Mesenchymal stem cell (in vitro differentiated cells and primary cell): Measurements from ENCODE around the gene AHCYL1.
A peak's percentile ranks its signal among the peaks of the same experiment; 100 is the strongest.
"Not testable (repeated sequence)": the region's sequence is repeated elsewhere in the genome, so short reads cannot be mapped to it uniquely, and the experiment has no call there.

Source experiments
- DNase-seq: peaks from one replicate; pipeline ENCODE4 v3.0.0-alpha.2; 2013
- H2AFZ ChIP-seq: one replicate; pipeline ENCODE4 v1.6.1; 2013; ENCODE audit warnings: low read depth, mild to moderate bottlenecking, control low read depth, inconsistent platforms, low read length, moderate library complexity
- H2AK5ac ChIP-seq: 2 replicates; pipeline ENCODE4 v1.6.1; 2013; ENCODE audit warnings: low read length, moderate library complexity, mild to moderate bottlenecking, inconsistent platforms; ENCODE audit not compliant: severe bottlenecking
- H2BK120ac ChIP-seq: one replicate; pipeline ENCODE4 v1.6.1; 2013; ENCODE audit warnings: low read depth, mild to moderate bottlenecking, inconsistent platforms, low read length, moderate library complexity
- H2BK12ac ChIP-seq, 2 experiments: one replicate each; pipeline ENCODE4 v1.6.1; 2013; ENCODE audit warnings: inconsistent platforms in 2 of 2, low read length in 2 of 2, mild to moderate bottlenecking in 2 of 2, moderate library complexity in 2 of 2, control low read depth in 1 of 2
- H2BK15ac ChIP-seq: one replicate; pipeline ENCODE4 v1.6.1; 2013; ENCODE audit warnings: mild to moderate bottlenecking, low read depth, inconsistent platforms; ENCODE audit not compliant: poor library complexity, severe bottlenecking
- H2BK5ac ChIP-seq: 2 replicates; pipeline ENCODE4 v1.6.1; 2013; ENCODE audit warnings: low read depth, mild to moderate bottlenecking, low read length, control low read depth, inconsistent platforms; ENCODE audit not compliant: poor library complexity, severe bottlenecking
- H3K14ac ChIP-seq, 2 experiments: one replicate each; pipeline ENCODE4 v1.6.1; 2013; ENCODE audit warnings: inconsistent platforms in 2 of 2, low read length in 2 of 2, control low read depth in 1 of 2, mild to moderate bottlenecking in 1 of 2, moderate library complexity in 1 of 2
- H3K18ac ChIP-seq, 2 experiments: one replicate each; pipeline ENCODE4 v1.6.1; 2013; ENCODE audit warnings: inconsistent platforms in 2 of 2, low read length in 2 of 2, control low read depth in 1 of 2, low read depth in 1 of 2, mild to moderate bottlenecking in 1 of 2
- H3K23ac ChIP-seq, 2 experiments: one replicate each; pipeline ENCODE4 v1.6.1; 2013; ENCODE audit warnings: inconsistent platforms in 2 of 2, low read length in 2 of 2, mild to moderate bottlenecking in 2 of 2, moderate library complexity in 2 of 2, control low read depth in 1 of 2
- H3K27ac ChIP-seq: 2 replicates; pipeline ENCODE4 v1.5.1; 2013; ENCODE audit warnings: mild to moderate bottlenecking, moderate library complexity, low read length, control low read depth, inconsistent platforms; ENCODE audit not compliant: poor library complexity, severe bottlenecking
- H3K27me3 ChIP-seq, 2 experiments: 2 replicates each; pipeline versions ENCODE4 v1.6.1 to v1.7.0; 2013; ENCODE audit warnings: low read length in 2 of 2, mild to moderate bottlenecking in 2 of 2, moderate library complexity in 2 of 2, control low read depth in 1 of 2, inconsistent platforms in 1 of 2; ENCODE audit not compliant: control insufficient read depth in 1 of 2, insufficient read depth in 1 of 2
- H3K36me3 ChIP-seq, 2 experiments: 2 replicates each; pipeline versions ENCODE4 v1.6.1 to v1.7.0; 2013; ENCODE audit warnings: low read length in 2 of 2, control low read depth in 1 of 2, inconsistent platforms in 1 of 2, low read depth in 1 of 2, mild to moderate bottlenecking in 1 of 2; ENCODE audit not compliant: insufficient read depth in 2 of 2, control insufficient read depth in 1 of 2
- H3K4ac ChIP-seq, 2 experiments: one replicate each; pipeline ENCODE4 v1.6.1; 2013; ENCODE audit warnings: inconsistent platforms in 2 of 2, low read length in 2 of 2, mild to moderate bottlenecking in 2 of 2, moderate library complexity in 2 of 2, control low read depth in 1 of 2, low read depth in 1 of 2
- H3K4me1 ChIP-seq: 2 replicates; pipeline ENCODE4 v1.6.1; 2013; ENCODE audit warnings: low read depth, low read length, control low read depth; ENCODE audit not compliant: control insufficient read depth, insufficient read depth
- H3K4me2 ChIP-seq: 2 replicates; pipeline ENCODE4 v1.6.1; 2013; ENCODE audit warnings: low read length, mild to moderate bottlenecking, inconsistent platforms; ENCODE audit not compliant: poor library complexity, severe bottlenecking
- H3K4me3 ChIP-seq, 2 experiments: 2 replicates each; pipeline versions ENCODE4 v1.5.1 to v1.7.0; 2013; ENCODE audit warnings: low read length in 2 of 2, mild to moderate bottlenecking in 2 of 2, control low read depth in 1 of 2, low read depth in 1 of 2; ENCODE audit not compliant: insufficient read depth in 1 of 2
- H3K79me1 ChIP-seq: replicated peaks from 2 replicates; pipeline ENCODE4 v1.6.1; 2013; ENCODE audit warnings: mild to moderate bottlenecking, control low read depth, low read length, inconsistent platforms; ENCODE audit not compliant: poor library complexity, severe bottlenecking
- H3K9ac ChIP-seq: 2 replicates; pipeline ENCODE4 v1.7.0; 2013; ENCODE audit warnings: mild to moderate bottlenecking, low read length, moderate library complexity
- H3K9me3 ChIP-seq: 2 replicates; pipeline ENCODE4 v1.7.0; 2013; ENCODE audit warnings: mild to moderate bottlenecking, low read length; ENCODE audit not compliant: control insufficient read depth
- H4K8ac ChIP-seq: one replicate; pipeline ENCODE4 v1.6.1; 2013; ENCODE audit warnings: inconsistent platforms, mild to moderate bottlenecking, low read length, moderate library complexity
- H4K91ac ChIP-seq: one replicate; pipeline ENCODE4 v1.6.1; 2013; ENCODE audit warnings: mild to moderate bottlenecking, low read length, inconsistent platforms
- WGBS: methylation state at CpG from one replicate; pipeline ENCODE4 v1.1.7; 2013; ENCODE audit warnings: mixed read lengths; 5-methylcytosine and 5-hydroxymethylcytosine counted together

AHCYL1 gene

GRCh38 chr1:110021285-110021684 lies 36.7 kb downstream of the AHCYL1 start:
- no peak overlapping the region for H2AFZ ChIP-seq
- no peak overlapping the region for H3K14ac ChIP-seq
- no peak overlapping the region for H2BK15ac ChIP-seq
- no peak overlapping the region for H3K27ac ChIP-seq
- H3K9ac ChIP-seq = no peak overlapping the region
- H3K23ac ChIP-seq = no peak overlapping the region
- peaks cover 2% of the 10 kb centered on the region for H3K4me1 ChIP-seq
- H4K91ac ChIP-seq = no peak overlapping the region
- H2BK12ac ChIP-seq = no peak overlapping the region
- peaks cover 5% of the 10 kb centered on the region for H3K79me1 ChIP-seq
- no peak overlapping the region for H3K4me3 ChIP-seq
- 96% methylated on average over 2 of the region's 3 CpGs for WGBS
- H3K9me3 ChIP-seq = no peaks in the 10 kb centered on the region
- no peak overlapping the region for H4K8ac ChIP-seq
- no peak overlapping the region for H2BK120ac ChIP-seq
- no peak for DNase-seq
- no peak overlapping the region for H2AK5ac ChIP-seq
- no peak overlapping the region for H3K4ac ChIP-seq
- H3K27me3 ChIP-seq = no peaks in the 10 kb centered on the region
- no peak overlapping the region for H3K4me2 ChIP-seq
- H2BK5ac ChIP-seq = no peak overlapping the region
- H3K36me3 ChIP-seq = peaks cover 27 to 90% of the 10 kb centered on the region in 2 experiments
- no peak overlapping the region for H3K18ac ChIP-seq

DNA sequence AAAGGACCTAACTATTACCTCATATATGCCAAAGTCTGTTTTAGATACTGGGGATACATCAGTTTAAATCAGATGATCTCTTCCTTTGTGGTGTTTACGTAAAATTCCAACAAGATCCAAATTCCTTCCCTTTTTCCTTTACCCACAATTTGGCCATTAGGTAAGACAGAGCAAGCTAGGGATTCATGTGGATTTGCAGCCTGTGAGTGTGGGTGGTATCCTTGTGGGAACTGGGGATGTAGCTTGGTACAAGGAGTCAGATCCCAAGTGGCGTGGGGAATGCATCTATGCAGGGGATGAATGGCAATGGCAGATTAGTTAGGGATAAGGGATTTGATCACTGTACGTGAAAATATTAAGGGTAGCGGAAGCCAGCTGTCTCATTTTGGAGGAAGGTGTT lies 40.0 kb downstream of the AHCYL1 start:
- Histone ChIP-seq H3K14ac (no peak overlapping the region), H4K91ac (no peak overlapping the region), H3K4me1 (peaks cover 2% of the 10 kb centered on the region), H3K79me1 (no peaks in the 10 kb centered on the region), H2BK5ac (no peak overlapping the region), H3K27me3 (no peaks in the 10 kb centered on the region), H2BK120ac (no peak overlapping the region), H3K4me2 (no peak overlapping the region), H3K4me3 (no peak overlapping the region), H3K18ac (no peak overlapping the region), H3K36me3 (peaks cover 8 to 57% of the 10 kb centered on the region in 2 experiments), H3K9me3 (no peaks in the 10 kb centered on the region), H3K4ac (no peak overlapping the region), H2AK5ac (no peak overlapping the region), H3K27ac (no peak overlapping the region), H2BK15ac (no peak overlapping the region), H2BK12ac (no peak overlapping the region), H3K9ac (no peak overlapping the region), H3K23ac (no peak overlapping the region), H2AFZ (no peak overlapping the region), H4K8ac (no peak overlapping the region)
- DNase-seq = no peak
- WGBS = 97% methylated on average over 4 of the region's 4 CpGs

GRCh38 chr1:110030687-110031086 lies 46.1 kb downstream of the AHCYL1 start:
- H3K79me1 ChIP-seq, DNase-seq, H3K4ac ChIP-seq, H3K23ac ChIP-seq, H3K36me3 ChIP-seq, H2BK15ac ChIP-seq, H4K91ac ChIP-seq, H4K8ac ChIP-seq, H2AK5ac ChIP-seq, H3K14ac ChIP-seq, H3K4me2 ChIP-seq, H3K4me3 ChIP-seq, H2BK120ac ChIP-seq, H2AFZ ChIP-seq, H3K9me3 ChIP-seq, H3K18ac ChIP-seq, H3K27me3 ChIP-seq, H3K27ac ChIP-seq, H2BK5ac ChIP-seq, H2BK12ac ChIP-seq, H3K4me1 ChIP-seq: not testable (repeated sequence)
- H3K9ac ChIP-seq = peak overlapping the region; percentile 15
- 98% methylated on average over 4 of the region's 4 CpGs for WGBS

DNA sequence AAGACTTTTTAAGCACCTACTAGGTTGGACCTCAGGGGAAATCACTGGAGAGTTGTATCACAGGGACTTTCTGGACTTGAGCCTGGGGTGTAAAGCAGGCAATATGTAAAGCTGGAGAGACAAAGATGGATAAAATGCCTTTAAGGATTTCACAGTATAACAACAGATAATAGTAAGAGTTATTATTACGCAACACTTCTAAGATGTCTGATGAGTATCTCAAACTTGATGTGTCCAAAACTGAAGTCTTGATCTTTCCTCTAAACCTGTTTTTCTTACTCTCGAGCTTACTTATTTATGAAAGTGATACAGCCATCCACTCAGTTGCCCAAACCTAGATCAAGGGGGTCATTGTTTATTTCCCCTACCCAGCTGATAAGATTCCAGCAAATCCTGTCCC lies 47.8 kb downstream of the AHCYL1 start:
- no peak overlapping the region for H3K9ac ChIP-seq
- 94% methylated on average over 2 of the region's 2 CpGs for WGBS
- H3K4ac ChIP-seq = no peak overlapping the region
- H3K27me3 ChIP-seq = no peaks in the 10 kb centered on the region
- H3K4me3 ChIP-seq = no peak overlapping the region
- no peak overlapping the region for H3K4me2 ChIP-seq
- no peak overlapping the region for H3K23ac ChIP-seq
- H3K79me1 ChIP-seq = peaks cover 2% of the 10 kb centered on the region
- H3K27ac ChIP-seq = no peak overlapping the region
- H3K18ac ChIP-seq = no peak overlapping the region
- H4K8ac ChIP-seq = no peak overlapping the region
- no peak overlapping the region for H2BK120ac ChIP-seq
- no peak overlapping the region for H2BK15ac ChIP-seq
- H3K36me3 ChIP-seq = peaks cover 0 to 2% of the 10 kb centered on the region in 2 experiments
- H2BK5ac ChIP-seq = no peak overlapping the region
- H3K14ac ChIP-seq = no peak overlapping the region
- H2AK5ac ChIP-seq = no peak overlapping the region
- no peaks in the 10 kb centered on the region for H3K9me3 ChIP-seq
- no peak for DNase-seq
- H2BK12ac ChIP-seq = no peak overlapping the region
- no peak overlapping the region for H2AFZ ChIP-seq
- H4K91ac ChIP-seq = no peak overlapping the region
- H3K4me1 ChIP-seq = no peaks in the 10 kb centered on the region
